Thoracic aorta (tissue), 2 donors: ENCODE measurements around the gene OR2A25. TPM values are rescaled to one million over a fixed set of nuclear protein-coding genes. Genes with fewer than 3 reads are reported as not detected.

ENCODE experiments used
- ATAC-seq: fragments of 150-250 bp; one replicate; pipeline ENCODE4 v1.8.0; 2017; ENCODE audit warnings: low read depth; ENCODE audit not compliant: insufficient number of reproducible peaks, low FRiP score
- DNase-seq: peaks from one replicate; pipeline ENCODE4 v3.0.0-alpha.2; 2020; ENCODE audit warnings: low spot score
- H3K27ac ChIP-seq, 2 donors: fragments of 200-600 bp; sonication (generic); 1 replicate in 1 of 2; 2 replicates in 1 of 2; pipeline ENCODE4 v1.5.1; 2016; ENCODE audit warnings: mild to moderate bottlenecking in 2 of 2, moderate library complexity in 2 of 2
- H3K27me3 ChIP-seq: fragments of 200-600 bp; sonication (generic); replicated peaks from 2 replicates; pipeline ENCODE4 v1.6.0; 2016; ENCODE audit warnings: mild to moderate bottlenecking; ENCODE audit not compliant: insufficient read depth
- H3K36me3 ChIP-seq: fragments of 200-600 bp; sonication (generic); one replicate; pipeline ENCODE4 v1.5.1; 2016
- H3K4me1 ChIP-seq, 2 donors: fragments of 200-600 bp; sonication (generic); 1 replicate in 1 of 2; 2 replicates in 1 of 2; pipeline versions ENCODE4 v1.5.1 to v1.6.0; 2016; ENCODE audit warnings: low read depth in 2 of 2, mild to moderate bottlenecking in 1 of 2; ENCODE audit not compliant: control insufficient read depth in 1 of 2
- H3K4me3 ChIP-seq: fragments of 200-600 bp; sonication (generic); 2 replicates; pipeline ENCODE4 v1.5.1; 2016; ENCODE audit warnings: mild to moderate bottlenecking
- H3K9me3 ChIP-seq: fragments of 200-600 bp; sonication (generic); 2 replicates; pipeline ENCODE4 v1.5.1; 2016
- CTCF ChIP-seq: fragments of 200-600 bp; sonication (generic); IDR thresholded peaks from one replicate; pipeline ENCODE4 v1.5.1; 2019; ENCODE audit warnings: antibody characterized with exemption
- total RNA-seq, 2 donors: library from RNA; depleted of rRNA; stranded (reverse); fragments of >200 nt; gene quantifications; one replicate each; pipeline versions ENCODE4 v1.1.0 to v1.2.3, GENCODE V29; 2016

The OR2A25 gene
- total RNA-seq, 2 donors from 2014 or later = not detected

- H3K9me3 ChIP-seq = no peaks in the 10 kb centered on the region
- H3K27ac ChIP-seq = no peak overlapping the region
- ATAC-seq = no peak
- H3K4me3 ChIP-seq = no peak overlapping the region
- H3K27me3 ChIP-seq = no peaks in the 10 kb centered on the region
- no peak for DNase-seq
- no peak for TF ChIP-seq CTCF
- no peaks in the 10 kb centered on the region for H3K4me1 ChIP-seq
- no peaks in the 10 kb centered on the region for H3K36me3 ChIP-seq
Measured at GRCh38 chr7:144026203-144026883, 43.3 kb upstream of the OR2A25 start.

- TF ChIP-seq CTCF = peak; percentile 34
- ATAC-seq (peak; percentile 69), DNase-seq (no peak)
- no peaks in the 10 kb centered on the region for H3K27me3 ChIP-seq
- no peak overlapping the region for H3K27ac ChIP-seq
- H3K4me1 ChIP-seq = no peaks in the 10 kb centered on the region
- no peak overlapping the region for H3K4me3 ChIP-seq
- H3K36me3 ChIP-seq = no peaks in the 10 kb centered on the region
- H3K9me3 ChIP-seq = no peaks in the 10 kb centered on the region
Measured at GRCh38 chr7:144027070-144027469, 42.5 kb upstream of the OR2A25 start.

- Histone ChIP-seq H3K27me3 (no peaks in the 10 kb centered on the region), H3K4me3 (no peak overlapping the region), H3K4me1 (no peaks in the 10 kb centered on the region), H3K36me3 (no peaks in the 10 kb centered on the region), H3K27ac (no peak overlapping the region), H3K9me3 (no peaks in the 10 kb centered on the region)
- DNase-seq (no peak), ATAC-seq (no peak)
- TF ChIP-seq CTCF = no peak
Measured at GRCh38 chr7:144027974-144028373, 41.6 kb upstream of the OR2A25 start.

GRCh38 chr7:144028547-144028946, 41.1 kb upstream of the OR2A25 start:
- no peaks in the 10 kb centered on the region for H3K9me3 ChIP-seq
- TF ChIP-seq CTCF = no peak
- no peak overlapping the region for H3K27ac ChIP-seq
- no peaks in the 10 kb centered on the region for H3K36me3 ChIP-seq
- no peak for ATAC-seq
- no peaks in the 10 kb centered on the region for H3K27me3 ChIP-seq
- no peaks in the 10 kb centered on the region for H3K4me1 ChIP-seq
- no peak overlapping the region for H3K4me3 ChIP-seq
- no peak for DNase-seq

GRCh38 chr7:144032516-144032915, 37.1 kb upstream of the OR2A25 start:
- Histone ChIP-seq H3K27me3 (no peaks in the 10 kb centered on the region), H3K4me1 (no peaks in the 10 kb centered on the region), H3K36me3 (no peaks in the 10 kb centered on the region), H3K27ac (no peak overlapping the region), H3K9me3 (no peaks in the 10 kb centered on the region), H3K4me3 (no peak overlapping the region)
- no peak for DNase-seq
- ATAC-seq = no peak
- no peak for TF ChIP-seq CTCF
